GM18502 (cell line): ENCODE measurements around the gene HNRNPH1.

Experiments used
- ATAC-seq: cut with Tn5 transposase; IDR thresholded peaks from one replicate; pipeline ENCODE4 v1.9.1; 2021; ENCODE audit warnings: mild to moderate bottlenecking; ENCODE audit not compliant: unreplicated experiment, poor library complexity

Gene HNRNPH1

DNA sequence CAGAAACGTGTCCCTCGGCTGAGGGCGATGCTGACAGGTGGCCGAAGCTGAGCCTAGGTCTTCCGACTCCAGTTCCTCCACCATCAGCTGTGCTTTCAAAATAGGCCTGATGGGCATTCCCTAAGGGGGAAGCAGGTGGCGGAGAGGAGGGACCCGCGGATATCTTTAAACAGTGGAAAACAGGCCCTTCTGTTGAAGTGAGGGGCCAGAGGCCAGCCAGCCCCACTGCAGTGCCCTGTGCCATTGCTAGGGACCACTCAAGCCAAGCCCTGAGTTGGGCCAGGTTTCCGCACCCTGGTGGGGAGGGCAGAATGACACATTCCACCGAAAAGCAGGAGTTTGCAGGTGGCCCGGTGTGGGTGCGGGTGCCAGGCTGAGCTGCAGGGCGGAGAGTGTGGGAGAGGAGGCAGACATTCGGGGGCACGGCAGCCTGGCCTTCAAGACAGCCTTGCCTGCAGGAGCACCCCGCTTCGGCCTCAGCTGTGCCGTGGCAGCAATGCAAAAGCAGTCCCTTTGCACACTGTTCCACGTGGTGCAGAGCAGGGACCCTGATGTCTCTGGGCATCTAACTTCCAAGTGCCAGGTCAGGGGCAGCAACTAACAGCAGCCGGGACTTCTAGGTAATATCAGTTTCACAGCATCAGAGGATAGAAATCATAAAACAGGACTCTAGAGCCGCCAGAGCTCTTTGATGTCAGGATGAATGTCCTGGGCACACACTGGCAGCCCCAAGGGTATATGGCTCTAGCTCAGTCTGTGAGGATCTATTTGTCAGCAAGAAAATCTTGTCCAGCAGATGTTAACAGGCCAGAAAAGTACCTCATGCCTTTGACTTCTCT lies 17.2 kb downstream of the HNRNPH1 start:
- no peak for ATAC-seq

DNA sequence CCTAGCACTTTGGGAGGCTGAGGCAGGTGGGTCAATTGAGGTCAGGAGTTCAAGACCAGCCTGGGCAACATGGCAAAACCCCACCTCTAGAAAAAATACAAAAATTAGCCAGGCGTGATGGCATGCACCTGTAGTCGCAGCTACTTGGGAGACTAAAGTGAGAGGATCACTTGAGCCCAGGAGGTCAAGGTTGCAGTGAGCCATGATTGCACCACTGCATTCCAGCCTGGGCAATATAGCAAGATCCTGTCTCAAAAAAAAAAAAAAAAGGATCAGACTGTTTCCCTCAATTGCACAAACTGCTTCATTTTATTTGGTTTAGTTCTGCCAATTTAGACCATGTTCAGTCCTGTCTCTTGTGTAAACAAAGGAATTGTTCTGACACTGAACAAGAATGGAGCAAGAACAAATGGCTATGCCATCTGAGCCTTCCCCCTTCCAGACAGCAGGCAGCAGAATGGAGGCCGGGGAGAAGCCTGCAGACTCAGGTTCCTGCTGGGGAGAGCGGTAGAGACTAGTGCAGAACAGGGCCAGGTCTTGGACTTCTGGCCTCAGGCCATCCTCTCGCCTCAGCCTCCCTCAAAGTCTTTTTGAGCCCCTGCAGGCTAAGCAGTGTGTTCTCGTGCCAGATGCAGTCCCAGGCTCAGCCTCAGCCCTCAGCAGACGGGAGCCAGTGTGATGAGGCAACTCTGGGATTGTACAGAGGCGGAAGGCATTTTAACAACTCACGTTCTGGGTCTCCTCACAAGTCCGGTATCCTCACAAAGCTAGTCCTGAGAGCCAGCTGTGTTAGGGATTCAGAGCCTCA lies 18.2 kb downstream of the HNRNPH1 start:
- ATAC-seq, result no peak

DNA sequence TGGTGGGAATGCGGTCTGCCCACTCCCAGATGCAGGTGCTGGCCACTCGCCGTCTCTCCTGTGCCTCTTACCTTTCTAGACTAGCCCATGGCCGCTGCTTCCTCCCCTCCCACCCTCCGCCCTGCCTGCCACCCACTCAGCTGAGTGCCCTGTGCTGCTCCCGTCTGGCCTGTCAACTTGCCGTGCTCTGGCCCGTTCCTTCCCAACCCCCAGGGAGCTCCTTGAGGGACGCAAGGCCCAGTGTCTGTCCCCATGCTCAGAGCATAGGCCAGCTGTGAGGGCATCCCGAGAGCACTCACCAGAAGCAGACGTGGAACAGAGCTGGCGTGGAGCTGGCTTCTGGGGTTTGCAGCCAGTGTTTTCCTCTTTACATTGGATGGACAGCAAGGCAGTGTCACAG lies 20.2 kb downstream of the HNRNPH1 start:
- ATAC-seq, result no peak

DNA sequence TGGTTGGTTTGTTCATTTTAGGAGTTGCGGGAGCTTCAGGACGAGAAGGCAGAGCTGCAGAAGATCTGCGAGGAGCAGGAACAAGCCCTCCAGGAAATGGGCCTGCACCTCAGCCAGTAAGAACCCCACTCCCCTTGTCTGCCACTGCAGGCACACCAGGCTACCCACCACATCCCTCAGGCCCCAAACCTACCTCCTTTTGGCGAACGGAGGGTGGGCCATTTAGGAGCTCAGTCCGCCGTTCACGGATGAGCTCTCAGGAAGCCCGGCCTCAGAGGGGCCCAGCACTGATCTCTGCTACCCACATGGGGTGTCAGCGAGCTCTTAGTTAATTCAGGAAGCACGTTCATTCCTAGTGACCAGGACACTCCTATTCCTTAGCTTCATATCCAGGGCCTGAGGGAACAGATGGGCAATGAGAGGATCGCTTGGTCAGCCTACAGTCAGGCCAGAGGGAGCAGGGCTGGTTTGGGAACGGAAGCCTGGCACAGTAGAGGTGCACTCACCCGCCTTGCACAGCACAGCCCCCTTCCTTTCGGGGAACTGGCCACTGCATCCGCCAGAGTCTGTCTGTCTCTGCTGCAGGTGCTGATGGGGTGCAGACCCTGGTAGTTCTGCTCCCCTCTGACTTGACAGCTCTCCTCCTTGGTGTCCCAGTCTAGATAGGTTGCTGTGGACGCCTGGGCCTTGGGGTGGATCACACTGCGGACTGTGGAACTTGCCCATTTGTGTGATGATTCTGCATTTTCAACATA lies 21.4 kb downstream of the HNRNPH1 start:
- no peak for ATAC-seq

DNA sequence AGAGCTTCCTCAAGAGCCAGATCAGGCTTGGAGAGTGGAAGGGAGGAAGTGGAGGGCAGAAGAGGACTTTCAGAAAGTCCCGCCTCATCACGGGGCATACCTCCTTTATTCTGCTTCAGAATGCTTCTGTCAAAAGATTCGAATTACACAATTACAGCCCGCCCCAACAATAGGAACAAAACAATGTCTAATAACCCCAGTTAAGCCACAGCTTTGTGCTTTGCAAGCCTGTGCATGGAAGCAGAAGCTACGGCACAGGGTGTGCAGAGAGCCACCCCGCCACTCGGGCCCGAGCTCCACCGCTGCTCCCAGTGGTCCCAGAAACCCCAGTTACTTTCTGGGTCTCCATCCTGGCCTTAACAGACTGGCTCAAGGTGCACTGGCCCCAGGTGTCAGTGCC lies 23.5 kb downstream of the HNRNPH1 start:
- ATAC-seq, result no peak

DNA sequence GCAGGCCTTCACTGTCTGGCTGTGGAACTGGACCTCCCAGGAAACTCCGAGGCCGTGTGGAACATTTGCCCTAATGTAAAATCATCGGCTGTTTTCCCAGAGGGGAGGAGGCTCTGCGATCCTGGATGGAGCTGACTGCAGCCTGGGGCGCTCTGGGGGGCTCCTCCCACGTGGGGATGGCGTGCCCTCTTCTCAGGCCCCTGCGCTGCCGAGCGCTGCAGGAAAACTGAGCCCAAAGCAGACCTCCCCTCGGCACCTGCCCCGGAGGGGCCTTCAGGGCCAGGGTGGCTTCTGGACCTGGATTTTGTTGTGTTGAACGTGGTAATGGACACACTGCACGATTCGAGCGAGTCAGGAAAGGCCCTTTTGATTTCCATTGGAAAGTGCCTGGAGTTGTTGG lies 23.9 kb downstream of the HNRNPH1 start:
- ATAC-seq, result no peak

DNA sequence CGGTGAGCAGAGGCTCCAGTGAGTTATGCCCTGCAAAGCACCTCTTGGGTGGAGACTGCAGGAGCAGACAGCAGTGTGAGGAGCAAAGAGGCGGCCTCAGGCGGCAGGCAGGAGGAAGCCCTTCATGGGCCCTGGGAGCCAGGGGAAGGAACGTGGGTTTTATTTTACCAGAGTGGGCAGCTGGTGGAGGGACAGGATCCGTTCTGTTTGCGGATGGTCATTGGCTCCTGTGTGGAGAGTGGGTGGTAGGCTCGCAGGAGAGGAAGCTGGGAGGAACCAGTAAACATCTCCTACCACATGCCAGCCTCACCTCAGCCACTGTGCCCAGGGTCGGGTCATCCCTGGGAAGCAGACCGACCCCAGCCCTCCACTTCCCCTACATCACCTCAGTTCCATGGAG lies 24.4 kb downstream of the HNRNPH1 start:
- no peak for ATAC-seq

DNA sequence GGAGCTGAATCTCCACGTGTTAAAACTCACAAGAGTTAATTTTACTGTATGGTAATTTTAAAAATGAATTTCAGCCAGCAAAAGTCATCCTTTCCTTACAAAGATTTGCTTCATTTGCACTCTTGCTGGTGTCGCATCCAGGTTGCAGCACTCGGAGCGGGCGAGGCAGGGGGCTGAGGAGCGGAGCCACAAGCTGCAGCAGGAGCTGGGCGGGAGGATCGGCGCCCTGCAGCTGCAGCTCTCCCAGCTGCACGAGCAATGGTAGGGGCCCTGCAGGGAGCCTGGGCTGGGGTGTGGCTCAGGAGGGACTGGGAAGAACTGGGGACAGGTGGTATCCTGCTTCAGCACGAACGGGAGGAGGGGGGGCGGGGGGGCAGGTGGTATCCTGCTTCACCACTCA lies 27.1 kb downstream of the HNRNPH1 start:
- ATAC-seq, result no peak

DNA sequence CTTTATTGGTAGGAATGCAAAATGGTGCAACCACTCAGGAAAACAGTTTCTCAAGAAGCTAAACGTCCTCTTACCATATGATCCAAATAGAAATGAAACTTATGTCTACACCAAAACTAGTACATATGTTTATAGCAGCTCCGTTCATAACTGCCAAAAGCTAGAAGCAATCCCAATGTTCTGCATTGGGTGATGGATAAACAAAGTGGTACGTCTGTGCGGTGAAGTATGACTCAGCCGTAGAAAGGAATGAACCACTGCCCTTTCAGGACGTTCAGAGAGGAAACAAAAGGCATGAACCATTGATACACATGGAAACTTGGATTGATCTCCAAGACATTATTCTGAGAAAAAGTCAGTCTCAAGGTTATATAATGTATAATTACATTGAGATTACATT lies 27.6 kb downstream of the HNRNPH1 start:
- no peak for ATAC-seq

DNA sequence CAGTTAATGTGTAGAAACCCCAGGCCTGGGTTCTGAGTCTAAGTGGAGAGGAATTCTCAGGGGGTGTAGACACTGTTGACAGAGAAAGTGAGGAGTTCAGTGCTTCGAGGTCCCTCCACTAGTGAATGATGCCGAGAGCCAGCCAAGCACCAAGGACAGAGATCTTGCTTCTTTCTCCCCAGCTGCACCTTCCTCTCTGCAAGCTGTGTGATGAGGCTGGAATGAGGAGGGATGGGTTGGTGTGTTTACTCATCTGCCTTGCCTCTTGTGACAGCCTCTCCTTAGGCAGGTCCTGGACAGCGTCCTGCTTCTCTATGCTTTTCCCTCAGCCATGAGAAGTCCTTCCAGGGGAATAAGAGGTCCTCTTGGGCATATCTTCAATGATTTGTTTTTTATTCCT lies 35.3 kb downstream of the HNRNPH1 start:
- ATAC-seq, result no peak

DNA sequence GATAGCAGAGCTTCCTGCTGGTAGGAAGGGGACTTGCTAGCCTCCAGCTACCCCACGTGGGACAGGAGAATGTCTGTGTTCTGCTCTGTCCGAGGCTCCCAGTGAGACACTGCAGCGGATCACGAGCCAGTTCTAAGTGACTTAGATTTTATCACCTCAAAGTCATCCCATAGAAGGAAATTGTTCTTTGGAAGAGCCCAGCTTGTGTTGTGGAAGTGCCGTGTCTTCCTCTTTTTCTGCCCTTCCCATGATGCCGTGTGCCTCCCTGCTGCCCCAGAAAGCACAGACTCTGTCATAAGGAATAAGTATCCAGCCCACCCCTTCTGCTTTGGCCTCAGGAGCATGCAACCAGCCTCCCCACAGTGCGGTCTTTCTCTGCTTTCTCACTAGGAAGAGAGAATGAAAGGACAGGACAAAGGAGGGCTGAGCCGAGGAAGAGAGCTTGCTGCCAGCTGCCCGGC lies 37.5 kb downstream of the HNRNPH1 start:
- no peak for ATAC-seq

DNA sequence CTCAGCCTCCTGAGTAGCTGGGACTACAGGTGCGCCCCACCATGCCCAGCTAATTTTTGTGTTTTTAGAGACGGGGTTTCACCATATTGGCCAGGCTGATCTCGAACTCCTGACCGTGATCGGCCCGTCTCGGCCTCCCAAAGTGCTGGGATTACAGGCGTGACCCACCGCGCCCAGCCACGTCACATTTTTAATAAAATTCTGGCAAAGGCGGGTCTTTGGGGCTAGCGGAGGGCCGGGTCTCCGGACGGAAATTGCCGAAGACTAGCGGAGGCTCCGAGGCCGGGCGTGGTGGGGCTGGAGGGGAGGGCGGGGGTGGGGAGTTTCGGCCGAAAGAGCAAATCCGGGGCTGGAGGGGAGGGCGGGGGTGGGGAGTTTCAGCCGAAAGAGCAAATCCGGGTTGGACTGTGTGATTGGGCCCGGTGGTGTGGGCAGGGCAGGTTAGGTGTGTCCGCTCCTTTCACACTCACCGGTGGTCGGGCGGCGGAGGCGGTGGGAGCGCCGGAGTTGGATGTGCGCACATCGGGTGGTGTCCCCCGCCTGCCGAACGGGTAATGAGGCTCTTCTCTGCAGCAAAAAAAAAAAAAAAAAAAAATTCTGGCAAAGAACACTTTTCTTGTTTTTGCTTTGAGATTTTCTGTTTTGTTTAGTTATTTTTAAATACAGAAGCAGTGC lies 46.0 kb downstream of the HNRNPH1 start:
- no peak for ATAC-seq

DNA sequence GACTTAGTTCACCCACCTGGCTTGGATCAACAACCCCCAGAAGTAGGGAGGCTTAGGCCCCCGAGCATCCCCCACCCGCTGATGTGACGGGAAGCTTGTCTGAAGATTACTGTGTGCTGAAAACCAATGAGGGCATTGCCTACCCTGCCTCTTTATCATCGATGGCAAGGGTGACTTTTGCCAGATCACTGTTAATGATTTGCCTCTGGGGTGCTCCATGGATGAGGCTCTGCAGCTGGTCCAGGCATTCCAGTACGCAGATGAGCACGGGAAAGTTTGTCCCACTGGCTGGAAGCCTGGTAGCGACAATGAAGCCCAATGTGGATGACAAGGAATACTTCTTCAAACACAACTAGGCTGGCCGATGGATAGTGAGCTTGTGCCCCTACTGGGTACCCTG lies 51.1 kb downstream of the HNRNPH1 start:
- no peak for ATAC-seq

DNA sequence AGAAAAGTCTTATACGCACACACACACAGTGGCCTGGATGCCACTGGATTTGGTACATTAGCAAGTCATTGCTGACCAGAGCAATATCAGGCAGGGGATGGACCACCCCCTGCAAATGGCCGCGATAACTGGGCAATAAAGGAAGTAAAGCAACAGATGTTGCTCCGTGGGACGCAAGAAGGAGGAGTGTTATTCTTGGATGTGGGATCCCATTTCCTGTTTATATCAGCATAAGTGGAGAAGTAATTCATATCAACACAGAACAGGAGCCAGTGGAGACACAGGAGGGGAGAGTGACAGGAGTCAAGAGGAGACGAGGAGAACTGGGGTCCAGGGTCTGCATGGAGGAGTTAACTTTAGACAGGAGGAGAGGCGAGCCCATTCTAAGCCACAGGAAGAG lies 54.8 kb downstream of the HNRNPH1 start:
- ATAC-seq, result no peak

DNA sequence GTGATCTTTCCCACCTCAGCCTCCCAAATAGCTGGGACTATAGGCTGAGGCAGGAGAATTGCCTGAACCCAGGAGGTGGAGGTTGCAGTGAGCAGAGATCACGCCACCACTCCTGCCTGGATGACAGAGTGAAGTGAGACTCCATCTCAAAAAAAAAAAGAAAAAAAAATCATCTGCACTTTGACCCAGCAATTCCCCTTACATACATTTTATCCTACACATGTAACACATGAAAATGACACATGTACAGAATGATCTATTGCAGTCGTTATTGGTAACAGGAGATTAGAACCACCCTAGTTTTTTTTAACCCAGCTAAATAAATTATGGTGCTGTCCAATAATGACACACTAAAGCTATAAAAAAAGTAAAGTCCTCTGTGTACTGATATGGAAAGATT lies 58.9 kb downstream of the HNRNPH1 start:
- ATAC-seq, result no peak
